Tibial nerve (tissue), 4 donors: ENCODE data around the gene THAP2. TPM values are rescaled to one million over a fixed set of nuclear protein-coding genes. Genes with fewer than 3 reads are reported as not detected.

Source experiments
- DNase-seq, 2 donors: peaks; one replicate each; pipeline ENCODE4 v3.0.0-alpha.2; 2019; ENCODE audit warnings: low spot score in 2 of 2
- H3K27ac ChIP-seq, 4 donors: fragments of 200-600 bp; sonication (generic) in 3 of 4; one replicate each; pipeline ENCODE4 v1.5.1; 2017 to 2019; ENCODE audit warnings: mild to moderate bottlenecking in 1 of 4
- H3K27me3 ChIP-seq, 2 donors: fragments of 200-600 bp; sonication (generic) in 1 of 2; one replicate each; pipeline versions ENCODE4 v1.5.1 to v1.6.0; 2017 to 2019
- H3K36me3 ChIP-seq, 3 donors: fragments of 200-600 bp; sonication (generic); one replicate each; pipeline ENCODE4 v1.5.1; 2018 to 2019
- H3K4me1 ChIP-seq, 4 donors: fragments of 200-600 bp; sonication (generic) in 3 of 4; one replicate each; pipeline ENCODE4 v1.5.1; 2017 to 2019
- H3K4me3 ChIP-seq, 4 donors: fragments of 200-600 bp; sonication (generic) in 3 of 4; one replicate each; pipeline ENCODE4 v1.5.1; 2017 to 2019; ENCODE audit warnings: mild to moderate bottlenecking in 1 of 4, moderate library complexity in 1 of 4
- H3K9me3 ChIP-seq, 4 donors: fragments of 200-600 bp; sonication (generic) in 3 of 4; one replicate each; pipeline ENCODE4 v1.5.1; 2017 to 2019
- CTCF ChIP-seq, 5 experiments: fragments of 200-600 bp in 3 of 5; fragments of 450-650 bp in 2 of 5; sonication (generic) in 3 of 5; IDR thresholded peaks; one replicate each; pipeline ENCODE4 v1.5.1; 2016 to 2019; ENCODE audit warnings: antibody characterized with exemption in 5 of 5, mild to moderate bottlenecking in 3 of 5, moderate library complexity in 2 of 5
- EP300 ChIP-seq, 2 donors: sonication (generic); formaldehyde crosslinking; IDR thresholded peaks; one replicate each; pipeline ENCODE4 v1.6.1; 2017; ENCODE audit warnings: antibody characterized with exemption in 2 of 2, mild to moderate bottlenecking in 1 of 2
- POLR2A ChIP-seq, 2 donors: fragments of 450-650 bp; IDR thresholded peaks; one replicate each; pipeline ENCODE4 v1.6.1; 2017; ENCODE audit warnings: antibody characterized with exemption in 2 of 2, mild to moderate bottlenecking in 2 of 2, moderate library complexity in 2 of 2
- WGBS, 2 donors: methylation state at CpG; one replicate each; pipeline ENCODE4 v1.1.5; 2018; 5-methylcytosine and 5-hydroxymethylcytosine counted together
- total RNA-seq, 4 donors: library from RNA; depleted of rRNA; stranded (reverse); fragments of >200 nt; gene quantifications; one replicate each; pipeline ENCODE4 v1.1.0, GENCODE V29; 2016

THAP2 gene
- total RNA-seq, 4 donors from 2014 or later = 2.1 to 5.0 (median 2.3) TPM

DNA sequence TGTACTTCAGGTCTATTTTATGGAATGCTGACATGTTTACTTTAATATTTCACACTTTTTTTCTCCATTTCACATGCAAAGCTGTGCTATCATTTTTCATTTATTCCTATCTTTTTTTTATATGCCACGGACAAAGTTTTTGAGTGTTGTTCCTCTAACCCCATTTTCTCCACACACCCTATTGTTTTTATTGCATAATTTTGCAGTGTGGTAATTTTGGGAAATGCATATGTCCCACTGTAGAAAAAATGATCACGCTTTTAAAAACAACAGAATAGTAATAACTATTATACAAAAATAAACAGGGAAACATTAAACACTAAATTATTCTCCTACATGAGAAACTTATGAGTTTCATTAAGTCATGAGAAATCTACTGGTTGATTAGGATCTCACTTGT is 14.7 kb upstream of the THAP2 start:
- Histone ChIP-seq H3K36me3 (peaks cover 2 to 66% (median 10%) of the 10 kb centered on the region in 3 donors), H3K4me3 (no peak overlapping the region), H3K9me3 (peaks cover 0 to 10% (median 2%) of the 10 kb centered on the region in 4 donors), H3K27ac (no peak overlapping the region), H3K27me3 (no peaks in the 10 kb centered on the region), H3K4me1 (peaks cover 0 to 19% (median 0%) of the 10 kb centered on the region in 4 donors)
- 77 to 84% methylated on average over 2 of the region's 2 CpGs for WGBS, 2 donors
- DNase-seq = no peak
- TF ChIP-seq EP300 (IDR thresholded peaks at IDR 0.05) (no peak), POLR2A (IDR thresholded peaks at IDR 0.05) (no peak), CTCF (IDR thresholded peaks at IDR 0.05) (no peak)

DNA sequence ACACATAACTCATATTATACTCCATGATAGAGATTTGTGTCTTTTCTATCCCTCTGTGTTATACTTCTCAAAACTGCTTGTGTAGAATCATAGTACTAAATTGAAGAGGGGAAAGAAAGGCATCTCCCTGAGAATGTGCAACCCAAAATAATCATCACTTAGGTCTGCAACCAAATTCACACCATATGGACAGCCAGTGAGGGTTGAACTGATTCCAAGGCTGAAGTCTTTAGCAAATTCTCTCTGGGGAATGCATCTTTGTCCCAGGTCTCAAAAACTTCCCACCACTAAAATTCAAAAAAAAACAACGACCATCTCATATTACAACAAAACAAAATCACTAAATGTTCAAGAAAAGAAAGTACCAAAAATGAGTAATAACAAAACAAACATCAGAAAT is 11.4 kb upstream of the THAP2 start:
- Histone ChIP-seq H3K4me3 (no peak overlapping the region), H3K36me3 (peaks cover 2 to 63% (median 4%) of the 10 kb centered on the region in 3 donors), H3K4me1 (peaks cover 0 to 21% (median 2%) of the 10 kb centered on the region in 4 donors), H3K9me3 (peaks cover 0 to 10% (median 2%) of the 10 kb centered on the region in 4 donors), H3K27ac (no peak overlapping the region), H3K27me3 (no peaks in the 10 kb centered on the region)
- WGBS, 2 donors = 84 to 90% methylated on average over 1 of the region's 1 CpG
- DNase-seq = no peak
- TF ChIP-seq EP300 (IDR thresholded peaks at IDR 0.05) = no peak
- TF ChIP-seq POLR2A (IDR thresholded peaks at IDR 0.05) = no peak
- no peak for TF ChIP-seq CTCF (IDR thresholded peaks at IDR 0.05)

DNA sequence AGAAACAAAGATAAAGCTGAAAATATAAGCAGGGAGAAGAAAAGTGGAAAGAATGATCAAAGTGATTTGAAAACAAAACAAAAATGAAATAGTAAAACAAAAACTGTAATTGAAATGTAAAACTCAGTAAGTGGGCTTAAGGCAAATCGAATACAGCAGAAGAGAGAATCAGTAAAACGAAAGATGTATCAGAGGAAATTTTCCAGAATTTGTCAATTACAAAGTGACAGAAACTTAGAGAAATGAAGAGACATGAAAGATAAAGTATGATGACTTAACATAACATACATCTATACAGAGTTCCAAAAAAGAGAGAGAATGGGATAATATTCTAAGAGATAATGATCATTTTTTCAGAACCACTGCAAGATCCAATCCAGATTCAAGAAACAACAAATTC is 11.0 kb upstream of the THAP2 start:
- no peak for TF ChIP-seq POLR2A (IDR thresholded peaks at IDR 0.05)
- no peak for TF ChIP-seq EP300 (IDR thresholded peaks at IDR 0.05)
- no peak for TF ChIP-seq CTCF (IDR thresholded peaks at IDR 0.05)
- WGBS, 2 donors = 98 to 100% methylated on average over 2 of the region's 2 CpGs
- peaks cover 0 to 21% (median 2%) of the 10 kb centered on the region in 4 donors for H3K4me1 ChIP-seq
- DNase-seq = no peak
- no peak overlapping the region for H3K4me3 ChIP-seq
- H3K9me3 ChIP-seq = peaks cover 0 to 10% (median 2%) of the 10 kb centered on the region in 4 donors
- no peaks in the 10 kb centered on the region for H3K27me3 ChIP-seq
- no peak overlapping the region for H3K27ac ChIP-seq
- H3K36me3 ChIP-seq = peaks cover 2 to 68% (median 4%) of the 10 kb centered on the region in 3 donors

GRCh38 chr12:71654200-71654599 is 9.9 kb upstream of the THAP2 start:
- Histone ChIP-seq H3K36me3 (peaks cover 2 to 77% (median 4%) of the 10 kb centered on the region in 3 donors), H3K9me3 (peaks cover 0 to 10% (median 2%) of the 10 kb centered on the region in 4 donors), H3K27me3 (no peaks in the 10 kb centered on the region), H3K4me1 (peaks cover 0 to 18% (median 2%) of the 10 kb centered on the region in 4 donors), H3K27ac (no peak overlapping the region), H3K4me3 (no peak overlapping the region)
- no peak for DNase-seq
- TF ChIP-seq EP300 (IDR thresholded peaks at IDR 0.05) = no peak
- TF ChIP-seq POLR2A (IDR thresholded peaks at IDR 0.05) = no peak
- TF ChIP-seq CTCF (IDR thresholded peaks at IDR 0.05) = no peak
- 66 to 96% methylated on average over 3 of the region's 3 CpGs for WGBS, 2 donors

DNA sequence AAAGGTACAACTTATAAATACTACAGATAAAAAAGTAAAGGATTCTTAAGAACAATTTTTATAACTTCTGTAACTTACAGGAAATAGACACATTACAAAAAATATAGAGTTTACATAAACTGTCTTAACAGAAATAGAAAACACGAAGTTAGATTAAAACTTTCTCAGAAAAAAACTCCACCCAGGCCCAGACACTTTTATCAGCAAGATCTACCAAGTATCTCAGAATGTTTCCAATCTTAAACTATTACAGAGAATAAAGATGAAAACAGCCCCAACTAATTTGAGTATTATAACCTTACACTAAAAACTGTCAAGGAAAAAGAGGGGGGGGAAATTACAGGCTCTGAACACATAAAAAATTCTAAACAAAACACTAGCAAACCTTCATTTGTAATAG is 8.6 kb upstream of the THAP2 start:
- Histone ChIP-seq H3K4me1 (peaks cover 0 to 22% (median 2%) of the 10 kb centered on the region in 4 donors), H3K27me3 (no peaks in the 10 kb centered on the region), H3K27ac (no peak overlapping the region), H3K4me3 (no peak overlapping the region), H3K9me3 (peaks cover 0 to 10% (median 2%) of the 10 kb centered on the region in 4 donors), H3K36me3 (peaks cover 0 to 70% (median 4%) of the 10 kb centered on the region in 3 donors)
- WGBS, 2 donors = 72 to 87% methylated on average over 1 of the region's 1 CpG
- TF ChIP-seq EP300 (IDR thresholded peaks at IDR 0.05) (no peak), CTCF (IDR thresholded peaks at IDR 0.05) (no peak), POLR2A (IDR thresholded peaks at IDR 0.05) (no peak)
- DNase-seq = no peak
